AG04450 (cell line): ENCODE results near the gene ZNF732. TPM values are rescaled to one million over a fixed set of nuclear protein-coding genes. Genes with fewer than 3 reads are reported as not detected.

ENCODE experiments used
- CTCF ChIA-PET: fragments of 300-600, 350-600 bp; formaldehyde crosslinking; extraction: SDS; loops from one replicate; lab custom pipeline; 2022; ENCODE audit warnings: antibody characterized with exemption, inconsistent platforms; lab: Charles Lee
- POLR2A ChIA-PET: fragments of 350-600 bp; formaldehyde crosslinking; extraction: SDS; loops from one replicate; lab custom pipeline; 2021; ENCODE audit warnings: antibody characterized with exemption, inconsistent platforms; lab: Yijun Ruan, JAX
- DNase-seq: peaks from one replicate; pipeline ENCODE4 v3.0.0-alpha.2; 2011; ENCODE audit warnings: low read depth, low spot score
- H3K27ac ChIP-seq: one replicate; pipeline ENCODE4 v1.5.1; 2012; ENCODE audit warnings: low read depth, low read length, control low read depth
- H3K27me3 ChIP-seq: one replicate; pipeline ENCODE4 v1.6.0; 2012; ENCODE audit warnings: low read length; ENCODE audit not compliant: control insufficient read depth, insufficient read depth
- H3K4me3 ChIP-seq: 2 replicates; pipeline ENCODE4 v1.5.1; 2011; ENCODE audit warnings: mild to moderate bottlenecking, low read depth, low read length, control low read depth
- H3K9me3 ChIP-seq: 2 replicates; pipeline ENCODE4 v1.5.1; 2012; ENCODE audit warnings: low read length; ENCODE audit not compliant: control insufficient read depth, insufficient read depth
- CTCF ChIP-seq: IDR thresholded peaks from 2 replicates; pipeline ENCODE4 v1.5.1; 2011; ENCODE audit warnings: low read depth, low read length, control low read depth, inconsistent platforms
- polyA plus RNA-seq: library from polyadenylated mRNA; depleted of rRNA; stranded (reverse); fragments of >200 nt; gene quantifications from 2 replicates; pipeline ENCODE4 v1.2.3, GENCODE V29; 2011

ZNF732 gene
- polyA plus RNA-seq, 1 experiment: 0.12 TPM

DNA sequence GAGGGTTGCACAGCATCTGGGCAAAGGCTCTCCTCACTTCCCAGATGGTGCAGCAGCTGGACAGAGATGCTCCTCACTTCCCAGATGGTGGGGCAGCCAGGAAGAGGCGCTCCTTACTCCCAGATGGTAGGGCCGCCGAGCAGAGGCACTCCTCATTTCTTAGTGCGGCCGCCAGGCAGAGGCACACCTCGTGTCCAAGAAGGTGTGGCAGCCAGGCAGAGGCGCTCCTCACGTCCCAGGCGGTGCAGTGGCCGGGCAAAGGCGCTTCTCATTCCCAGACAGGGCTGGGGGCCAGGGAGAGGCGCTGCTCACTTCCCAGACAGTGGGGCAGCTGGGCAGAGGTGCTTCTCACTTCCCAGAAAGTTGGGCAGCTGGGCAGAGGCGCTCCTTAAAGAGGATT is 48.8 kb downstream of the ZNF732 start:
- CTCF ChIA-PET: no interaction called here

GRCh38 chr4:253936-254756 is 51.1 kb downstream of the ZNF732 start:
- no peak for DNase-seq
- Histone ChIP-seq H3K4me3 (no peak overlapping the region), H3K9me3 (peaks cover 25% of the 10 kb centered on the region), H3K27ac (no peak overlapping the region), H3K27me3 (no peaks in the 10 kb centered on the region)
- TF ChIP-seq CTCF: no peak
- POLR2A ChIA-PET: no interaction called here
- CTCF ChIA-PET: no interaction called here

More for the DNA sequence above, 48.8 kb downstream of the ZNF732 start:
- POLR2A ChIA-PET: no interaction called here
- TF ChIP-seq CTCF: no peak
- Histone ChIP-seq H3K9me3 (peaks cover 31% of the 10 kb centered on the region), H3K4me3 (no peak overlapping the region), H3K27me3 (no peaks in the 10 kb centered on the region), H3K27ac (no peak overlapping the region)
- no peak for DNase-seq

GRCh38 chr4:252065-252601 is 53.1 kb downstream of the ZNF732 start:
- ChIA-PET POLR2A (no interaction called here), CTCF (no interaction called here)
- no peaks in the 10 kb centered on the region for H3K27me3 ChIP-seq
- TF ChIP-seq CTCF: no peak
- H3K9me3 ChIP-seq: peaks cover 18% of the 10 kb centered on the region
- H3K27ac ChIP-seq: no peak overlapping the region
- no peak for DNase-seq
- no peak overlapping the region for H3K4me3 ChIP-seq

GRCh38 chr4:244471-244870 is 60.8 kb downstream of the ZNF732 start:
- ChIA-PET POLR2A (no interaction called here), CTCF (no interaction called here)
- Histone ChIP-seq H3K4me3 (no peak overlapping the region), H3K9me3 (peaks cover 34% of the 10 kb centered on the region), H3K27ac (no peak overlapping the region), H3K27me3 (no peaks in the 10 kb centered on the region)
- DNase-seq: no peak
- TF ChIP-seq CTCF: no peak

- TF ChIP-seq CTCF: no peak
- CTCF ChIA-PET: no interaction called here
- Histone ChIP-seq H3K4me3 (no peak overlapping the region), H3K27me3 (no peaks in the 10 kb centered on the region), H3K27ac (no peak overlapping the region), H3K9me3 (peaks cover 34% of the 10 kb centered on the region)
- no peak for DNase-seq
- POLR2A ChIA-PET: no interaction called here
Measured at GRCh38 chr4:243426-243825, 61.8 kb downstream of the ZNF732 start.
